CD1c-positive myeloid dendritic cell (primary cell): Measurements from ENCODE around the gene HOXD8.

Source experiments
- DNase-seq: peaks from one replicate; pipeline ENCODE4 v3.0.0-alpha.2; 2016; ENCODE audit errors: extremely low spot score

Gene HOXD8

GRCh38 chr2:176129813-176130146 lies 275 bp downstream of the HOXD8 start:
- no peak for DNase-seq

GRCh38 chr2:176130147-176130956 lies 847 bp downstream of the HOXD8 start:
- DNase-seq, result peak; percentile 26

DNA sequence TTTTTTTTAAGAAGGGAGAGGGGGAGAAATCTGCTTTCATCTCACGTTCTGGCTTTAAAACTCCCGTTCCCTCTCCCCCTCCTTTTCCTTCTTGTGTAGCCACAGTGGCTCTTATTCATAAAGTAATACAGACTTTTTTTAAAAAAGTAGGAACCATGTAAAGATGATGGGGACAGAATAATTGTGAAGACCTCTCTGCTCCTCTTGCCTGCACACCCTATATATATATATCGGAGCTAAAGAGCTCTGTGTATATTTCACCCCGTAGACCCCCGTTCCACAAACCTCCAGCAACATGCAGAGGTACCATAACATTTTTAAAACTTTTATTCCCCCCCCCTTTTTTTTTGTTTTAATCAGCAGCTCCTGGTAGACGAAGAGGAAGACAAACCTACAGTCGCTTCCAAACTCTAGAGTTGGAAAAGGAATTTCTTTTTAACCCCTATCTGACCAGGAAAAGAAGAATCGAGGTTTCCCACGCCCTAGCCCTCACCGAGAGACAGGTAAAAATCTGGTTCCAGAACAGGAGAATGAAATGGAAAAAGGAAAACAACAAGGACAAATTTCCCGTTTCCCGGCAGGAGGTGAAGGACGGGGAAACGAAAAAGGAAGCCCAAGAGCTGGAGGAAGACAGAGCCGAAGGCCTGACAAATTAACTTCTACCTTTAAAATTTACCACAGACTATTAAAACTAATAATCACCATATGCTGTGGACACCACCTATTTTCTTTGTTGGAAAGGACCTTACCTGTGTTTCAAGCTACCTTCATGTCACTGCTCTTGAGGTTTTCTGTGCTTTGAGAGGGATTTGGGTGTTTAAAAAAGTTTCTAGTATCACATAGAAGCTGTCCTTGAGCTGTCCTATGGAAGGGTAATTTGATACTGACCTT lies 1.7 kb downstream of the HOXD8 start:
- DNase-seq, result no peak

DNA sequence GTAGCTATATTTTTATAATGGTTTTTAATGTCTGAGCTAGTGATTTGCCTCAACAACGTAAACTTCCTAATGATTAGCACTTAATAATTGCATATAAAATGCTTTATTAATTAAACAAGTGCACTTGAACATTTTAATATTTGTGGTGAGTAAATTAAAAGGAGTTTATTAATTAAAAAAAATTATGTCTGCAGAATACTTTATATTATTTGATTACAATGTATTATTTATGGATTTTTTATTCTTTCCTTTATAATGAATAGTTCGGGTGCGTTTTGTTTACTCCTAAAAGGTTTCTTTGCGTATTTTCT lies 2.3 kb downstream of the HOXD8 start:
- DNase-seq, result no peak

- DNase-seq, result peak; percentile 34
Measured at GRCh38 chr2:176132205-176133171, 3.0 kb downstream of the HOXD8 start.

- no peak for DNase-seq
Measured at GRCh38 chr2:176133389-176133788, 3.9 kb downstream of the HOXD8 start.

- DNase-seq, result no peak
Measured at GRCh38 chr2:176134035-176134434, 4.5 kb downstream of the HOXD8 start.

DNA sequence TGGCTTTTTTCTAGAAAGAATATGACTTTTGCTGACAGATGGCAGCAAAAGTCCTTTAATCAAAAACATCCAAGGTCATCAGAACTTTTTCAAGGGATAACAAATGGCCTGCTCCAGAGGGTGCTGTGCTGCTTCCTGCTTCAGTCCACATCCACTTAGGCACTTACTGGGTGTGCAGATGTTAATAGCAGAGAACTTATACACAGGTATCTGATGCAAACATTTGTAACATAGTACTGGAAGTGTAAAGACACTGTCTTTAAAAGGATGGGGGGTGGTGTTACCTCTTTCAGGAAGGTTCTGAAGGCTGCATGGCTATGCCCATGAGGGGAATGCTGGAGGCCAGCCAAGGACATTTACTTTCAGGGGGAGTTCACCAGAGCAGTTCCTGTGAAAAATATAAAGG lies 5.5 kb downstream of the HOXD8 start:
- DNase-seq, result no peak

DNA sequence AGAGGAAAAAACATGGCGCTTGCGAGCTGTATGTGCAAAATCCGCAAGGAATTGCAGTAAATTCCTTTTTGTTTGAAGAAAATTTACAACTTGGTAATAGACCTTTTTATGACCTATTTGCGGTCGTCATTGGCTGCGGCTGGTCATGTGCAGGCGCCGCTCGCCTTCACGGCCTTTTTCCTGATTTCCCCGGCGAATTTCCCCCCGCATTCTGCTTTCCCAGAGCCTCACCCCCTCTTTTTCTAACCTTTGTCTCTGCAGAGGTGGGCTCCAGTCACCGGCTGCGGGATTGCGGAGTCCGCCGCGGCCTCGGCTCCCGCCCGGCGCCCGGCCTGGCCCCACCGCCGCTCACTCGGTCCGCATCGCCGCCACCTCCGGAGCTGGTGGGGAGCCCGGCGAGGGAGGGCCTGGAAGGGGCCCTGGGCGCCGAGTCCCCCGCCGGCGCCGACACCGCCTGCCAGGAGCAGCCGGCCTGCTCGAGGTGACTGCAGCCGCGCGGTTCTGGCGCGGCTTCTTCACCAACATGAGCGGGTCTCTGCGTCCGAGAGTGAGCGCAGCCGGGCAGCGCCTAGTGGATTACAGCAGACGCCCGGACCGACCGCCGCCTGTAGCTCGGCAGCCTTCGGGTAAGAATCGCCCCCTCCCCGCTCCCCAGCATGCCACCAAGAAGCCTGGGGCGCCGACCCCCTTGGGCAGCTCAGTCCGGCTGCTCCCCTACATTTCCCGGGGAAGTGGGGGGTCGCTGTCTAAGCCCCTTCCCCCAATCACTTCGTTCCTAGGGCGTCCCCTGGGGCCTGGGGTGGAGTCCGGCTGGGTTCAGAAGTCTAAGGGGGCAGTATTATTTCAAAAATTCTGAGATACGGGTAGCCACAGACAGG lies 7.1 kb downstream of the HOXD8 start:
- DNase-seq, result no peak

- DNase-seq, result no peak
Measured at GRCh38 chr2:176137252-176137580, 7.7 kb downstream of the HOXD8 start.

DNA sequence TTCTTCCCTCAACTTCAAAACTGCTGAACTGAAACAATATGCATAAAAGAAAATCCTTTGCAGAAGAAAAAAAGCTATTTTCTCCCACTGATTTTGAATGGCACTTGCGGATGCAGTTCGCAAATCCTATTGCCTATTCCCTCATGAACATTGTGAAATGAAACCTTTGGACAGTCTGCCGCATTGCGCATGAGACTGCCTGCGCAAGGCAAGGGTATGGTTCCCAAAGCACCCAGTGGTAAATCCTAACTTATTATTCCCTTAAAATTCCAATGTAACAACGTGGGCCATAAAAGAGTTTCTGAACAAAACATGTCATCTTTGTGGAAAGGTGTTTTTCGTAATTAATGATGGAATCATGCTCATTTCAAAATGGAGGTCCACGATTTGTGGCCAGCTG lies 8.4 kb downstream of the HOXD8 start:
- no peak for DNase-seq

DNA sequence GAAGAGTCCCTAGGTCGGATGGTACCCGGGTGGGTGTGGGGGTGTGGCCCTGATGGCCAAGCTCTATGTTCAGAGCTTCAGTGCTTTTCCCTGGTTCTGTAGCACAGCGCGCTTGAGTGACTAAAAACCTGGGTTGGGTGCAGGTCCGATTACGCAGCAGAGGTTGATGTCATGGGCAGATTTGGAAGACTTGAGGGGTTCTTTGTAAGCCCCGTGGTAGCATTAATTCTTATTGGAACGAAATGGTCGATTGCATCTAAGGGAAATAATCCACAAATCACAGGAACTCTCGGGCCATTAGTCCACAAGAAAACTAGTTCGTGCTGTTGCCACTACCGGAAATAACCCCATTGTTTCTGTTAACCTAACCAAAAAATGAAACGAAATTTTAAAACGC lies 9.0 kb downstream of the HOXD8 start:
- no peak for DNase-seq

GRCh38 chr2:176138923-176139660 lies 9.6 kb downstream of the HOXD8 start:
- DNase-seq, result no peak

GRCh38 chr2:176139661-176140512 lies 10.4 kb downstream of the HOXD8 start:
- DNase-seq, result no peak

DNA sequence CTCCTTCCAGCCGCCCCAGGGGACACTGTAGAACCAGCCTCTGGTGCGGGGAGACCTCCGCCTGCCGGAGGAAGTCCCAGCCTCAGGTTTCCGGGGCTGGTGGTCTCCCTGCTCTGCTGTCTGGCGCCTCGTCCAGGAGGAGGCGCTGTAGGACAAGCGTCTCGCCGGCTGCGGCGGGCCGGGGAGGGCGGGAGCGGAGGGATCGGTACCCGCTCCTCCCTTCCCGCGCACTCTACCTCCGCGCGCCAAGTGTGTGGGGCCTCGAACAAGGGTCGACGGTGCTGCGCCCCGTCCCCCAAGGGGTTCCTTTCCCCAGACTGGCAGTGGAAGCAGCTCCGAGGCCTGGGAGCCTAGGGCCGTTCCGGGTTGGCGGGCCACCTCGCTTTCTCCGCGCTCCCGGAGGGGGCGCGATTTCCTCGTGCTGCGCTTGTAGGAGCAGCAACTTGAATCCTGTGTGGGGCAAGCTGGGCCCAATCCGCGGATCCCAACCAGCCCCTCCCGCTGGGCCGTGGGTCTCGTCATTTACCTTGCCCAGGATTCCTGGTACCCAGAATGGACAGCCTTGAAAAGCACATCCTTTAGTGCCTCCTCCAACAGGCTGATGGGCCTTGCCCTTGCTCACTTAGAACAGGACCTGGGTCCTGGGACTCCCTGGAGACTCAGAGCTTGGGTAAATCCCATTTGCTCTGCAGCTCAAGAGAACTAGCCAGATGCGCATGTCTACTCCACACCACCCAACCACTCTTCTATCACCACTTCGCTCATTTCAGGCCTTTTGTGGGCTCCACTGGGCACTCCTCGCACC lies 11.2 kb downstream of the HOXD8 start:
- peak; percentile 70 for DNase-seq

- no peak for DNase-seq
Measured at GRCh38 chr2:176142281-176142680, 12.8 kb downstream of the HOXD8 start.

- no peak for DNase-seq
Measured at GRCh38 chr2:176145085-176145969, 15.8 kb downstream of the HOXD8 start.

GRCh38 chr2:176146101-176146500 lies 16.6 kb downstream of the HOXD8 start:
- DNase-seq, result no peak
